GM13976 (cell line): ENCODE data around the gene GPC6.

Source experiments
- DNase-seq: peaks from one replicate; pipeline ENCODE4 v3.0.0; 2012; ENCODE audit warnings: low spot score
- in situ Hi-C: fragments of 300-500 bp; cut with MboI; formaldehyde crosslinking; loops from one replicate; pipeline ENCODE4 v1.12.0; 2022; ENCODE audit warnings: low sequenced_read_pairs, mixed read lengths, inconsistent platforms; ENCODE audit not compliant: unreplicated experiment
- TF ChIP-seq, protein P1 (sequence below): IDR thresholded peaks from 2 replicates; pipeline ENCODE4 v1.5.1; 2012; ENCODE audit warnings: borderline replicate concordance, mild to moderate bottlenecking; ENCODE audit not compliant: insufficient read depth; ENCODE audit errors: extremely low read depth, missing control alignments, control extremely low read depth

Gene GPC6

DNA sequence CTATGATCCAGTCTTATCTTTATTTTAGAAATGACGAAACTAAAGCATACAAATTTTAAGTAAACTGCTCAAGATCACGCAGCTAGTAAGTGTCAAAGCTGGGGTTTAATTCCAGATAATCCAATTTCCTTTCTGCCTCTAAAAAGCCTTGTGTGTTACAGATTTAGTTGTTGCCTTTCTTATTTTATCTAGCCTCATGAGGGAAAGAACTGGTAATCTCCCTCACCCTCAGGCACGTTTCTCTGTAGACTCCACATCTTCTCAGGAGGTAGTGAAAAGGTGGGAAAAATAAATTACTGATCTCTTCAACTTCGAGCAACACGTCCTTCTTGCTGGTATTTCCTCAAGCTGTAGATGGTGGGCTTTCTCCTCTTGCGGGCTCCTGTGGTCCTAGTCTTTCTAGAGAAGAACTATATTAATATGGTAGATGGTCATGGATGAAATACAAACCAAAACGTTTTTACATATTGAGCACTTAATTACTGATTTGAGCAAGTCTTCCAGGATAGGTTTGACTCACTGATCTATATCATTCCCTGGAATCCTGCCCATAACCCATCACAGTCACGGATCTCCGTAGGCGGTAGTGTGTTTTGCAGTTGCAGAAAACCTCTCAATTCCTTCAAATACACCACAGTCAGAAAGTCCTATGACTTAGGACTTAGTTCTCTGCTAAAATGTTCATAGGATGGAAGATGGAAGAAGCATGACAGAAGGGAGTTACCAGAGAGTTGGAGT, 733.4 kb downstream of the GPC6 start:
- no peak for DNase-seq
- in situ Hi-C loops: no loop called here

DNA sequence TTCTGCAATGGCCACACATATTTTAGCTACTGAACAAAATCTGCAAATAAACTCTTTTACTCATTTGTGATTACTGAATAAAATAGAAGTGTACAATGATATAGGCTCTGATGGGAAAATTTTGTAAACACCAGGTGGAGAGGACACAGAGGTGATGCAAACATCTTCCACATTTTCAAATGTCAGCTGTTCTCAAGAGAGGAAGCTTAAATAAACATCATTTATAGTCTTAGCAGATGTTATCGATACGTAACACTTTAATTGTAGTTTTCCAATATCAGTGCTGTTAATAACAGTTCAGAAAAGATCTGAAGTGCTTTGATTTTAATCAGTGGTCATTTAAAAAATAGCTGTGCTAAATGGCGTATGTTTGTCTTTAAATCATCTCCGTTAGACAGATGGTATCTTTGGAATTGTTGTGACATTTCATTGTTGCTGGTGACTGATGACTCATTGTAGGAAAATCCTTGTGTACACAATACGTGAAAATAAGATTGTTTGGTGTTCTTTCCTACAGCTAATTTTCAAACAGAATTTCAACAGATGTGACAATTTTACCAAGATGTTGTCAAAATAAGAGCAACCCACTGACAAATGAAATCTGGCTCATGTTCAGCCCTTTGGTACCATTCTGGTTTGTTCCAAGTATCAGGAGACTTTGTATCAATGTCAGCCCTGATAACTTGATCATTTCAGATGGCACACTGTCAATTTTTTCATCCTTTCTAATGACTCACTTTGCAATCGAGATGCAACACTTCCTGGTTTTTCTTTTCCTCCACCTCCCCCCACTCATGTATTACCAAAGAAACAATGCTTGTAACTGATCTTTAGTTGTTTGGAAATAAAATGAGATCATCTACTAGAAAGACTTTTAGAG, 736.9 kb downstream of the GPC6 start:
- in situ Hi-C loops: no loop called here
- TF ChIP-seq, protein P1, sequence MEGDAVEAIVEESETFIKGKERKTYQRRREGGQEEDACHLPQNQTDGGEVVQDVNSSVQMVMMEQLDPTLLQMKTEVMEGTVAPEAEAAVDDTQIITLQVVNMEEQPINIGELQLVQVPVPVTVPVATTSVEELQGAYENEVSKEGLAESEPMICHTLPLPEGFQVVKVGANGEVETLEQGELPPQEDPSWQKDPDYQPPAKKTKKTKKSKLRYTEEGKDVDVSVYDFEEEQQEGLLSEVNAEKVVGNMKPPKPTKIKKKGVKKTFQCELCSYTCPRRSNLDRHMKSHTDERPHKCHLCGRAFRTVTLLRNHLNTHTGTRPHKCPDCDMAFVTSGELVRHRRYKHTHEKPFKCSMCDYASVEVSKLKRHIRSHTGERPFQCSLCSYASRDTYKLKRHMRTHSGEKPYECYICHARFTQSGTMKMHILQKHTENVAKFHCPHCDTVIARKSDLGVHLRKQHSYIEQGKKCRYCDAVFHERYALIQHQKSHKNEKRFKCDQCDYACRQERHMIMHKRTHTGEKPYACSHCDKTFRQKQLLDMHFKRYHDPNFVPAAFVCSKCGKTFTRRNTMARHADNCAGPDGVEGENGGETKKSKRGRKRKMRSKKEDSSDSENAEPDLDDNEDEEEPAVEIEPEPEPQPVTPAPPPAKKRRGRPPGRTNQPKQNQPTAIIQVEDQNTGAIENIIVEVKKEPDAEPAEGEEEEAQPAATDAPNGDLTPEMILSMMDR: no peak
- no peak for DNase-seq

More for the DNA sequence above, 733.4 kb downstream of the GPC6 start:
- TF ChIP-seq, protein P1: no peak

DNA sequence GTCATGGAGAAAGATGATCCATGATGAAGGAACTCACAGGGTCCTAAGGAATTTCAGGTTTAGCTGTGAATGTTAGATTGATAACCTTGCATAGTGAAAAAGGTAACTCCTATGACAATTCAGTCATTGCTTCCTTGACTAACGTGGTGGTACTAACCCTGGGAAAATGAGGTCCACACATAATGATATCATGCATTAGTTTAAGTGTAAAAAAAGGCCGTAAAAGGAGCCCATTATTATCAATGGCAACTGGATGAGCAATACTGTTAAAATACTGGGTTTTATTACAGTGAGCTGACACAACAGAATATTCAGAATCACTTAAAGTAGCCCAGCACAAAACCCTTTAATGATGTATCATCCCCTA, 737.5 kb downstream of the GPC6 start:
- in situ Hi-C loops: no loop called here
- TF ChIP-seq, protein P1: no peak
- no peak for DNase-seq

DNA sequence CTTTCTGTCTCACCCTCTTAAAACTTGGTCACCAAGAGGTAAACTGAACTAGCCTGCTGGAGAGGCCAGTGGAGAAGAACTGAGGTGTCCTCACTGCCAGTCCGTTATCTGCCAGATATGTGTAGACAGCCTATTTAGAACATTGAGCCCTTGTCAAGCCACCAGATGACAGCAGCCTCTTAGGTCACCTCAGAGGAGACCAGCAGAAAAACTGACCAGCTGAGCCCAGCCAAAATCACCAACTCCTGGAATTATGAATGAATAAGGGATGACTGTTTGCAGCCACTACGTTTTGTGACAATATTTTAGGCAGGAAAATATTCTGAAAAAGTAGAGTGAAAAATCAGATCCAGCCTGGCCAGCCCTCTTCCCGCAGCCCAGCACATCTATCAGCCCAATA, 739.0 kb downstream of the GPC6 start:
- in situ Hi-C loops: no loop called here

DNA sequence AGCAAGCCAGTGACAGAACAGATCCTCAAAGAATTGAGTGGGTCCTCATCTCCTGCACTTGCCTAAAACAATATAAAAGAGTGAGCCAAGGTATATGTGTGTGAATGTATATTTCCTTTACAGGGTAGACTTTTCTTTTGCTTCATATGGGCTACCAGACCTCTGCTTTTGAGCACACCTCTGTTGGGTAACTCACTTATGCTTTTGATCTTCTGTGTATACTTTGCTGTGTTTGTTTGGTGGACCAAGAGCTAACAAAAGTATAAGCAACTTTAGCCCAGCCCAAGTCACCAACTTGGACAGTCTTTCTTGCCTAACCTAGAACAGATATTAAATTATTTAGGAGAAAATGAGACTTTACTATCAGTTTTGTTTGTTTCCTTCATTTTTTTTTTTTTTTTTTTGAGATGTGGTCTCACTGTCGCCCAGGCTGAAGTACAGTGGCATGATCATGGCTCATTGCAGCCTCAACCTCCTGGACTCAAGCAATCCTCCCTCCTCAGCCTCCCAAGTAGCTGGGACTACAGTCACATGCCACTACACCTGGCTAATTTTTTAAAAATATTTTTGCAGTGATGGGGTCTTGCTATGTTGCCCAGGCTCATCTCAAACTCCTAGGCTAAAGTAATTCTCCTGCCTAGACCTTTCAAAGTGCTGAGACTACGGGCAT, 739.8 kb downstream of the GPC6 start:
- TF ChIP-seq, protein P1: no peak
- no peak for DNase-seq
- in situ Hi-C loops: no loop called here

More for the DNA sequence above, 739.0 kb downstream of the GPC6 start:
- DNase-seq: no peak
- TF ChIP-seq, protein P1: no peak

DNA sequence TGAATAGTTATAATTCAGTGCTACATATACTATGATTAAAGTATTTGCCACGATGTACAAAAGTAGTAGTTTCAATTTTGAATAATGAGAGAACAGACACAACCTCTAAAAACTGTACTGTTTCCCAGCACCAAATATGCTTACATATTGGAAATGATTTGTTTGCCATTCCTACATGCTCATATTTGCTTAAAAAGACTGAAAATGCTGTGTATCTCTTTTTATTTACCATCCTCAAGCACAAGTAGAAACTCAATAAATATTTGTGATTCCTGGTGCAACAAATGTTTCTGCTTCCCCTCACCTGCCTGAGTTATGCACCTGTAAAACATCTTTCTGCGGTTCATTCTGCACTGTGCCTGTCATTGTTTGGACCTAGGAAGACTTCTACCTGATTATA, 740.7 kb downstream of the GPC6 start:
- TF ChIP-seq, protein P1: no peak
- in situ Hi-C loops: no loop called here

More for the DNA sequence above, 740.7 kb downstream of the GPC6 start:
- DNase-seq: no peak
